SIG-M5 treated with dmso at 0.1 percent for 504 hours (cell line): ENCODE data around the gene FCF1.
A peak's percentile ranks its signal among the peaks of the same experiment; 100 is the strongest.

Experiments used
- DNase-seq: peaks from one replicate; lab custom pipeline; 2025; ENCODE audit not compliant: unreplicated experiment; lab: John Stamatoyannopoulos, UW

FCF1 gene

GRCh38 chr14:74712499-74713394 is at the start of gene FCF1, which contains the start of gene AREL1:
Gene FCF1 (plus strand): TSS chr14:74713144. CDS start chr14:74713198, 54 bp downstream.
Gene AREL1 (minus strand): TSS chr14:74713080. CDS start chr14:74685615, 27,465 bp downstream.
- DNase-seq = no peak

DNA sequence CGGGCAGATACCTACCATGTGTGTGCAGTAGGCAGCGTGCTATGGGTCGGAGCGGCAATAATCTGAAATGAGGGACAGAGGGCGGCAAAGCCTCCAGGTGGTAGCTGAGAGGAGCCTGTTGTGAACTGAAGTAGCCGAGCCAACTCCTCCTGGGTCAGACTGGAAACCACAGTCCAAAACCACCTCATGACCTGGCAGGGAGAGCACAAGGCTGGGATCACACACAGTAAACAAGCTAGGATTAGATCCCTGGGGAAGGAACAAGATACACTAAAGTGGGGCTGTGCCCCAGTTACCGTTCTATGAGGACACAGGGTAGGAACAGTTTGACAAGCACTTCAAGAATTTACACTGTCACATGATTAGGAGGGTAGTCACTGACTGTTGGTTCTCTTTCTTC is 49.1 kb upstream of the FCF1 start:
- DNase-seq = no peak

DNA sequence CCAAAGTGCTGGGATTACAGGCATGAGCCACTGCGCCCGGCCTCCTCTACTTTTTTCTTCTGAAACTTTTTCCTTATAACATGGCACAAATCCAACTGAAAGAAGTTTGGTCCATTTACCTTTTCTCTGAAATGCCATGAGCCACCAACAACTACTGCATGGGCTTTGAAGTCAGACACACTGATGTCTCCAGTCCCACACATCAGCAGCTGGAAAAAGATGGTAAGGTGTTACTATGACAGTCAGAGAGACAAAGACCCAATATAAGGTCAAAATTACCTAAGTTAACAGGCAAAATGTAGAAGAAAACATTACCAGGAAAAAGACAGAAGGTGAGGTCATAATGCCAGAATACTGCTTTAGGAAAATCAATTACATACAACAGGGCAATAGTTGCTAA is 48.2 kb upstream of the FCF1 start:
- no peak for DNase-seq

DNA sequence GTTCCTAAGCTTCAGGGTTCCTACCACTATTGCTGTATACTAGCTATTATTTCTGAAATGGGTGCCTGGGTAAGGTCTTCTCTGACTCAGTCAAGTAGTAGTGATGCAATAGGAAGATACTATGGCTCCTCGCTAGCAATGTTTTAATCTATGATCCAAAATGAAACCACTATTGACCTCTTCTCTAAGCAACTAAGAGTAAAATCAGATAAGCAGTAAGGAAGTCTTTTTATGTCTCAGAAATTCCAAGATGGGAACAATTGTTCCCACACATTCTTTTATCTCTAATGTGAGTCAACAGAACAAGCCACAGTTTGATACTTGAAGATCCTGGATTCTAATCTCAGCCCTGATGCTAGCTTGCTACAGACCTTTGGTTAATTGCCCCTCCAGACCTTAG is 45.2 kb upstream of the FCF1 start:
- DNase-seq = no peak

DNA sequence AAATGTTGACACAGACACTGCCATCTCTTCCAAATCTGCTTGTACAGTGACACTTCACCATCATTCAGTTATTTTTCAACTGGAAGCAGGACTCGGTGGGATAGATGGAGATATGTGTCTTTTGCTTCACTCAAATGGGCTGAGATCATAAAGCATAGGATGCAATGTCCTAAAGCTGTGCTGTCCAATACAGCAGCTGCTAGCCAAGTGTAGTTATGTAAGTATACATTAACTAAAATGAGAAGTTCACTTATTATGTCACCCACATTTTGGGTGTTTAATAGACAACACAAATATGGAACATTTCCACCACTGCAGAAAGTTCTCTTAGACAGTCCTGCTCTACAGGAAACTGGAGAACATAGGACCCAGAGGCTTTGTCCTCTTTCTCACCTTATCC is 43.7 kb upstream of the FCF1 start:
- no peak for DNase-seq

GRCh38 chr14:74669846-74670245 is 43.1 kb upstream of the FCF1 start:
- no peak for DNase-seq

GRCh38 chr14:74670726-74671411 is 42.1 kb upstream of the FCF1 start:
- DNase-seq = no peak

DNA sequence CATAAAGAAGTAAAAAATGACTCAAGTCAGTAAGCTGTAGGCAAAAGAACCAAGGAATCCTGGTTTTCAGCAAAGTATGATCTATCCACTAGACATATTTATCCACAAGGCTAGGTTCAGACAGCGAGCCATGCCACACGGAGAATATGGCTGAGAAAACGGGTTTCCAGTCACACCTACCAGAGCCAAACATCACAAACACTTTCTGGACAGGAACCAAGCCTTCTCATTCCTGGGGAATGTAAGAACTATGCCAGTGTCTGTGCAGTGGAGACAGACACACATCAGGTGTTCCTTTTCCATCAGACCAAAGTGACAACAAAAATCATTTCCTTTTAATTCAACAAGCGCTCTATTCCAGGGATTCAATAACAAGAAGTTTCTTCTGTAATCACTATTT is 41.2 kb upstream of the FCF1 start:
- DNase-seq = no peak

DNA sequence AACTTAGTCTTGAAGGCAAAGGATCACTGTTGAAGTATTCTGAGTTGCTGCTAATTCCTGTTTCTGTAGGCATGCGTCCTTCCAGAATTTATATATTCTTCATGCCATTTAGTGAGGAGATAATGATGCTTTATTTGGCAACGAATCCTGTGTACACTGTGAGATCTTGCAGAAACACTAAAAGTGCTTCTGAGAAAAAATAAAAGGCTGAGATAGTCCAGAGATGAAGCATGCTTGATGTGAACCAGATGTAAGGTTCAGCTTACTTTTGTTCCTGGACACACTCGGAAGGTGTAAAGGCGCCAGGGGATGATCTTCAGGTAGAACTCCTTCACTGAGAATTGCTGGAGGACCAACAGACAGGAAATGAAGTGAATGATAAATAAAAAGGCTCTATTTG is 39.2 kb upstream of the FCF1 start:
- no peak for DNase-seq

DNA sequence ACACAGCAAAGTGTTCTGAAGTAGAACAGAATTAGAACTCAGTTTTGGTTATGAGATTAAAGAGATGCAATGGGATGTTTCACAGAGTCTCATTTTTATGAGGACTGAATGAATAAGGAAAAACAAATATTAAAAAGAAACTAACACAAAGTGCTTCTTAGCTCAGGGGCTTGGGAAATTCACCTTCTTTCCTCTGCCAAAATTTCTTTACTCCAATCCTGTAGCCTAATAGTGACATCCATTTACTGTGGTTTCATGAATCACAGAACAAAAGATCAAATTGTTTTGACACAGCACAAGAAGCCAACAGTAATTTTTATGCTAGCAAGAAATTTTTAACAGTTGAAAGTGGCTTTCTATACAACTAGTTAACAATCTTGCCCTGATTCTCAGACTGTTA is 37.7 kb upstream of the FCF1 start:
- DNase-seq = no peak

DNA sequence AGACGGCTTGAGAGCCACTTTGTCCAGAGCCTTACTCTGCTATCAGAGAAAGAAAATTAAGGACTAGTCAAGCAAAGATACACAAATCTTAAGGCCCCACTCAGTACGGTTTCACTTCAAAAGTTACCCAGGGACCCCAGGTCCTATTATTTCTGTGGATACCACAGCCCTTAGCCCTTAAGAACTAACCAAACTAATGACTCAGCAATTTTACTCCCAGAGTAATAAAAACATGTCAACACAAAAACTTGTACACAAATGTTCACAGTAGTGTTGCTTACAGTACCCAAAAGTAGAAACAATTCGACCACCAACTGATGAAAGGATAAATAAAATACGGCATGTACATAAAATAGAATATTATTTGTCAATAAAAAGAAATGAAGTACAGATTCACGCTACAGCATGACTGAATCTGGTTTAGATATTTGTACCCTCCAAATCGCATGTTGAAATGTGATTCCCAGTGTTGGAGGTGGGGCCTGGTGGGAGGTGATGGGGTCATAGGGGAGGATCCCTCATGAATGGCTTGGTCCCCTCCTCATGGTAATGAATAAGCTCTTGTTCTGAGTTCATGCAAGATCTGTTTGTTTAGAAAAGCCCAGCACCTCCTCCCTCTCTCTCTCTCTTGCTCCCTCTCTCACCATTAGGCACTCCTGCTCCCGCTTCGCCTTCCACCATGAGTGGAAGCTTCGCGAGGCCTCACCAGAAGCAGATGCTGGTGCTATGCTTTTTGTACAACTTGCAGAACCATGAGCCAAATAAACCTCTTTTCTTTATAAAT is 30.6 kb upstream of the FCF1 start:
- DNase-seq = no peak

GRCh38 chr14:74683406-74683805 is 29.5 kb upstream of the FCF1 start:
- no peak for DNase-seq

DNA sequence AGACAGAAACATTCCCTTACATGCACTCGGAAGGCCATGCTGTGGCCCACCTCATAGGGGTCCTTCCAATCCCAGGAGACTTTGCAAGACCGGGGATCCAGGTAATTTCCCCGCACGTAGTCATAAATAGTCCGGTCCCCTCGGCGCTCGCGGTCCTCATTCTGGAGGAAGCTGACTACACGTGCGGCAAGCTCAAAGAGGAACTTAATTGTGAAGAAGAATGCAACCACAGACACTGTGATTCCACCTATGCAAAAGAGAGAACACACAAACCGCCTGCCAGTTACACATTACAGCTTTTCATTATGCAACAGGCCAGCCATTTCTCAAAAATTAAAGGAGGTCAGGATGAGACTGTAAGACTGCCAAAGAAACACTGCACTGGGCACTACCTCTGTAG is 28.5 kb upstream of the FCF1 start:
- DNase-seq = peak; percentile 89

DNA sequence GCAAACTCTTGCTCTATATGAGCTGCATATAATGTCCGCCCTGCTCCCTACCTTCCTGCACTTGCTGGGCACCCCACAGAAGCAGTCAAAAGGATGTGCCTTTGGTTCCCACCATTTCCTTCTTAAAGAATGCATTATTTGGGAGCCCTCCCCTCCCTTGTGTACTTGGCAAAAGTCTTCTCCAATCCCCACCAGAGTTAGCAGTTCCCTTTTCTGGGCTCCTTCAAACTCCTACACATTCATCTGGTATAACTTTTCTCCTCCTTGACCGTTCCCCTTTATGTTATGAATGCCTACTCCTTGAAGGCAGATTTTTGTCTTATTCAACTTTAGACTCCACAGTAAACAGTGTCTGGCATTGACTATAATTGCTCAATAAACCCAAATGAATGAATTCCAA is 27.9 kb upstream of the FCF1 start:
- DNase-seq = peak; percentile 36

- DNase-seq = no peak
These were observed 26.8 kb upstream of the FCF1 start for GRCh38 chr14:74685921-74686678.

GRCh38 chr14:74691456-74691855 is 21.5 kb upstream of the FCF1 start:
- no peak for DNase-seq

DNA sequence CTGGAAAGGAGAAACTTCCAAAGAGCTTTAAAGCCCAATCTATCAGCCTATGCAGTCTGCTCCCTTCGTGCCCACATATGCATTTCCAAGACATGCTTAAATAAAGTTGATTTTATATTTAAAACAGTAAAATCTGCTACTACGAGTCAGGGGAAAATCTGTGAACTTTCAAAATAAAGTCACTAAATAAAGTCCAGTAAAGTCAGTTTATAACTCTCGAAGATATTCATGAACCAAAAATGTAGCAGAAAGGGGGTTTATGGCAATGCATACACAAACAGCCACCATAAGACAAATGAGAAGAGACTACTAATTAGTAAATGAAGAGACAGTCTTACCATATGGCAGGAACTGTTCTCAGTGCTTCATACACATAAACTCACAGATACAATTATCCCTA is 19.8 kb upstream of the FCF1 start:
- no peak for DNase-seq

GRCh38 chr14:74695406-74695805 is 17.5 kb upstream of the FCF1 start:
- DNase-seq = no peak

DNA sequence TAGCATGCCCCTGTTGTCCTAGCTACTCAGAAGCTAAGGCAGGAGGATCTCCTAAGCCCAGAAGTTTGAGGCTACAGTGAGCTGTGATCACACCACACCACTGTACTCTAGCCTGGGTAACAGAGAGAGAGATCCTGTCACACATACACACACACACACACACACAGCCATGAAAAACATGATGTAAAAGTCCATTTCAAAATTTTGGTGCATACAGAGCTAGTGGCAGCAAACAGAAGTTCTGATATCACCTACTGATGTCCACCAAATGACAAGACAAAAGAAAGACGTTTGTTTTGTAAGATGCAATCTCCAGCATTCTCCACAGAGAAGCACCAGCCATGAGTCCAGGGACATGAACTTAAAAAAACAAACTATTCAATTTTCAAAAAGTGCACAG is 15.9 kb upstream of the FCF1 start:
- no peak for DNase-seq

DNA sequence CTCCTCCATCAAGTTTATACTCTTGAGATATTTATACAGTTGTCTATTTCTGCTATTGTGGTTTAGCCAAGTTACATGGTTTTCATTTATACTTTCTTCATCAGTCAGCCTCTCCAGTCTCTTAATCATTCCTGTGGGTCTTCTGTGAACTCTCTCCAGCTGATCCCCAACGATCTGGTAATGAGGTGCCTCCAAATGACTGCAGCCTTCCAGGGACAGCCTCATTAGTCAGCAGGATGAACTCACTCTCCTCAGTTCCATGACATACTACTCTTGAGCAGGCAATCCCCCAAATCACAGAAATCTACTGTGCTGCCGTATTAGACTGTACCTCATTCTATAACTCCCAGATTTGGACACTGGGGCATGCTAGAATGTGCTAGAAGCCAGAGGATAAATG is 15.4 kb upstream of the FCF1 start:
- no peak for DNase-seq

- no peak for DNase-seq
These were observed 15.0 kb upstream of the FCF1 start for GRCh38 chr14:74697976-74698375.
